NT2/D1 (cell line): ENCODE data around the gene TENT4B.

ENCODE experiments used
- DNase-seq: peaks from one replicate; pipeline ENCODE4 v3.0.0-alpha.2; 2011; ENCODE audit warnings: low read depth, low spot score
- H3K27me3 ChIP-seq: 2 replicates; pipeline ENCODE4 v1.6.0; 2011; ENCODE audit warnings: mild to moderate bottlenecking; ENCODE audit not compliant: insufficient read length, insufficient read depth
- H3K36me3 ChIP-seq: 2 replicates; pipeline ENCODE4 v1.6.1; 2011; ENCODE audit warnings: mild to moderate bottlenecking, low read length, mixed read lengths; ENCODE audit not compliant: insufficient read depth, insufficient read length
- H3K4me1 ChIP-seq: 2 replicates; pipeline ENCODE4 v1.5.1; 2011; ENCODE audit not compliant: insufficient read depth, insufficient read length
- H3K4me3 ChIP-seq: 2 replicates; pipeline ENCODE4 v1.5.1; 2011; ENCODE audit warnings: low read depth; ENCODE audit not compliant: insufficient read length
- H3K9ac ChIP-seq: 2 replicates; pipeline ENCODE4 v1.6.0; 2011; ENCODE audit warnings: low read depth; ENCODE audit not compliant: insufficient read length
- H3K9me3 ChIP-seq: 2 replicates; pipeline ENCODE4 v1.5.1; 2011; ENCODE audit warnings: mild to moderate bottlenecking, low read length; ENCODE audit not compliant: insufficient read depth
- SUZ12 ChIP-seq: IDR thresholded peaks from 2 replicates; pipeline ENCODE4 v1.6.1; 2011; ENCODE audit not compliant: insufficient read length, insufficient read depth; ENCODE audit errors: extremely low read depth
- YY1 ChIP-seq: IDR thresholded peaks from 2 replicates; pipeline ENCODE4 v1.6.1; 2011; ENCODE audit not compliant: insufficient read length, insufficient read depth
- ZNF274 ChIP-seq: IDR thresholded peaks from 2 replicates; pipeline ENCODE4 v1.6.1; 2011; ENCODE audit warnings: mild to moderate bottlenecking, low read depth, low read length

Gene TENT4B

DNA sequence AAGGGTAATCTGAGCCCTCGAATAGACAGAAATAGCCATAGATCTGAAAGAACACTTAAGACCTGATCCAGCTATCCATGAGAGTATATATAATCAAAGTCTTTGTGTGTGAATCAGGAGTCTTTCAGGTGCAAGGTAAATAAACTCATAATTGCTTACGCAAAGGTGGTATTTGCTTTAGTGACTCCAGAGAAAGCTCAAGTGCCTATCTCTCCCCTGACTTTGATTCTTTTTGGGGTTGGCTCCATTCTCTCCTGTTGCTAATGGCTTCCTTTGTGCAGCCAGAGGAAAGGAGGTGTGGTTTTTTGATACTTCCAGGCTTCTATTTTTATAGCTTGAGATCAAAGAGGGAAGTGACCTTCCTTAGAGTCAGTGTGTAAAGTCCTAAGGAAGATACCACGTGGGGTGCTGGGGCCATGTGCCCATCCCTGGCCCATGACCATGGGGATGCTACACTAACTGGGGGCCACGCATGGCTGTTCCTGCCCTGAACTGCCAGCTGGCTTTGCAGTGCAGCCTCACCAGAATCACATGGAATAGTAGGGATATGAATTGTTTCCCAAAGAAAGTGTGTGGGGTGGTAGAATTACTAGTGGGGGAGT lies 45.8 kb downstream of the TENT4B start:
- TF ChIP-seq YY1: no peak
- no peak for TF ChIP-seq SUZ12
- no peak for TF ChIP-seq ZNF274
- no peaks in the 10 kb centered on the region for H3K4me1 ChIP-seq
- DNase-seq: no peak

GRCh38 chr16:50201787-50202186 lies 48.7 kb downstream of the TENT4B start:
- TF ChIP-seq ZNF274 (no peak), SUZ12 (no peak), YY1 (no peak)
- H3K4me1 ChIP-seq: peaks cover 2% of the 10 kb centered on the region
- DNase-seq: no peak
- H3K9ac ChIP-seq: no peak overlapping the region
- no peaks in the 10 kb centered on the region for H3K27me3 ChIP-seq
- H3K4me3 ChIP-seq: no peak overlapping the region
- no peaks in the 10 kb centered on the region for H3K36me3 ChIP-seq
- H3K9me3 ChIP-seq: no peaks in the 10 kb centered on the region

More for the DNA sequence above, 45.8 kb downstream of the TENT4B start:
- H3K4me3 ChIP-seq: no peak overlapping the region
- H3K9ac ChIP-seq: no peak overlapping the region
- H3K36me3 ChIP-seq: no peaks in the 10 kb centered on the region
- no peaks in the 10 kb centered on the region for H3K27me3 ChIP-seq
- H3K9me3 ChIP-seq: no peaks in the 10 kb centered on the region

DNA sequence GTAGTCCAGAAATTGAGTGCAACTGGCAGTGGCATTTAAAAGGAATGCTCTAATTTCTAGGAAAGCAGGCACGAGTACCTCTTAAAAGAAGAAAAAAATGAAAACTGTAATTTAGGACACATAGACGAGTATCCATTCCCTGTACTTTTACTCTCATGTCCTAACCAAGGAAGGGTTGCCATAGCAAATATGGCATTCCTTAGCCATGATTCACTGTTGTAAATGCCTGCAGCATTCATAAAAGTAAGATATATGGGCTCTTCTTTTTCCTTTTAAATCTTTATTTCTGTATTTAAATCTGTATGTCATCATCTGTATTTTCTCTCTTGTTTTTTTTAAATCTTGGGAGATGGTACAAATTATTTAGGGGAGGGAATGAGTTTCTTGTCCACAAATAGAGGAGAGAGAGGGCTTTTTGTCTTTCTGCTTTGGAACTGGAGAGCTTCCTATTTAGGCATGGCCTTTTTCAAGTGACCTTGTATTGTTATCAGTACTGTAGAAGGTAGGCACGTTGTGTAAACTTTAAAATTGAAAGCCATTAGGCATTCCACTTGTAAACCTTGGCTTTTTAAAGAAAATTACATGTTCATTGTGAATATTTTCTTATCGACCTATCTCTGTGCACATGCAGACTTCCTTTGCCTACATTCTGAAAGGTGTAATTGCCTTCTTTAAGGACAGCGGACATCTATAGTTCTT lies 50.0 kb downstream of the TENT4B start:
- Histone ChIP-seq H3K9ac (no peak overlapping the region), H3K4me3 (no peak overlapping the region), H3K9me3 (no peaks in the 10 kb centered on the region), H3K4me1 (peaks cover 2% of the 10 kb centered on the region), H3K27me3 (no peaks in the 10 kb centered on the region), H3K36me3 (no peaks in the 10 kb centered on the region)
- TF ChIP-seq YY1 (no peak), ZNF274 (no peak), SUZ12 (no peak)
- DNase-seq: no peak

- H3K27me3 ChIP-seq: no peaks in the 10 kb centered on the region
- no peak overlapping the region for H3K4me3 ChIP-seq
- no peaks in the 10 kb centered on the region for H3K9me3 ChIP-seq
- TF ChIP-seq SUZ12: no peak
- H3K9ac ChIP-seq: no peak overlapping the region
- no peaks in the 10 kb centered on the region for H3K36me3 ChIP-seq
- H3K4me1 ChIP-seq: peaks cover 2% of the 10 kb centered on the region
- DNase-seq: no peak
Measured at GRCh38 chr16:50203681-50204080, 50.6 kb downstream of the TENT4B start.

DNA sequence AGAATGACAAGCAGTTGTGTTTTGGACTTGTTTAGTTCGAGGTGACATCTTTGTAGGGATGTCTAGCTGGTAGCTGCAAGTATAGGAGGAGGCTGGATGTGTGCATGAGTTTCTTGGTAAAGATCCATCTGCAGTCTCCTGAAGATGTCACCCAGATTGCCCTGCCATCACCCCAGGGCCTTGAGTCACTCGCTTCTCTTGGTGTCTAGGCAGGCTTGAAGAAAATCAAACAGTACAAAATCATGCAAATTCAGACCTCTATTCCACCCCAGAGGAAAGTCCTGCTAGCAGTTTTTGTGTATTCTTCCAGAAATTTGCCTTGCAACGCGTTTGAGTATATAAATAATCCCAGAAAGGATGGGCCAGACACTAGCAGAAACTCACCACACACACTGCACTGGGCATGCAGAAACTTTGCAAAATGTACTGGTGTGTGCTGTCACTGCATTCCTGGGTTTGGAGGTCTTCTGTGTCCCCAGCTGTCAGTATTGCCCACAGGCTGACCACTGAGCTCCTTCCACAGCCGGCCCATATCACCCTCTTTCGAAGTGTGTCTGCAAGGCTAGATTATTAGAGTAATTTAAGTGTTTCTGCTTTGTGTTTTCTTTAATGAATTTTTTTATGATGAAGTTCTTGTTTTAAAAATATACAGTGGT lies 51.5 kb downstream of the TENT4B start:
- no peak for TF ChIP-seq SUZ12
- TF ChIP-seq YY1: no peak
- no peak for TF ChIP-seq ZNF274
- Histone ChIP-seq H3K36me3 (no peaks in the 10 kb centered on the region), H3K9me3 (no peaks in the 10 kb centered on the region), H3K27me3 (no peaks in the 10 kb centered on the region), H3K4me3 (no peak overlapping the region), H3K4me1 (peaks cover 2% of the 10 kb centered on the region), H3K9ac (no peak overlapping the region)
- DNase-seq: no peak

- H3K9me3 ChIP-seq: no peaks in the 10 kb centered on the region
- no peak for TF ChIP-seq SUZ12
- TF ChIP-seq ZNF274: no peak
- TF ChIP-seq YY1: no peak
- peaks cover 4% of the 10 kb centered on the region for H3K4me1 ChIP-seq
- H3K36me3 ChIP-seq: peaks cover 15% of the 10 kb centered on the region
- H3K4me3 ChIP-seq: no peak overlapping the region
- no peak for DNase-seq
- no peaks in the 10 kb centered on the region for H3K27me3 ChIP-seq
- H3K9ac ChIP-seq: no peak overlapping the region
Measured at GRCh38 chr16:50207652-50208051, 54.5 kb downstream of the TENT4B start.

- H3K9me3 ChIP-seq: no peaks in the 10 kb centered on the region
- H3K9ac ChIP-seq: no peak overlapping the region
- H3K4me1 ChIP-seq: peaks cover 4% of the 10 kb centered on the region
- TF ChIP-seq YY1: no peak
- TF ChIP-seq ZNF274: no peak
- no peak for TF ChIP-seq SUZ12
- H3K4me3 ChIP-seq: no peak overlapping the region
- no peak for DNase-seq
- no peaks in the 10 kb centered on the region for H3K27me3 ChIP-seq
- H3K36me3 ChIP-seq: peaks cover 22% of the 10 kb centered on the region
Measured at GRCh38 chr16:50208460-50208931, 55.4 kb downstream of the TENT4B start.
